Fibroblast of villous mesenchyme (primary cell): ENCODE results near the gene NBPF1. TPM values are rescaled to one million over a fixed set of nuclear protein-coding genes. Genes with fewer than 3 reads are reported as not detected.
"Not testable (repeated sequence)": the region's sequence is repeated elsewhere in the genome, so short reads cannot be mapped to it uniquely, and the experiment has no call there.

Source experiments
- DNase-seq: peaks from one replicate; pipeline ENCODE4 v3.0.0-alpha.2; 2010; ENCODE audit warnings: low read depth
- H3K4me3 ChIP-seq: 2 replicates; pipeline ENCODE4 v1.5.1; 2011; ENCODE audit warnings: low read depth, mild to moderate bottlenecking, low read length
- CTCF ChIP-seq: IDR thresholded peaks from 2 replicates; pipeline ENCODE4 v1.5.1; 2012; ENCODE audit warnings: low read depth, mild to moderate bottlenecking, low read length; ENCODE audit not compliant: insufficient read depth
- total RNA-seq: library from RNA; depleted of rRNA; stranded (reverse); fragments of >200 nt; gene quantifications from 2 replicates; pipeline ENCODE4 v1.2.3, GENCODE V29; 2012

NBPF1 gene
- total RNA-seq, 1 donor = 52.2 TPM

GRCh38 chr1:16532235-16532991 lies 81.0 kb downstream of the NBPF1 start:
- H3K4me3 ChIP-seq, DNase-seq: not testable (repeated sequence)
- TF ChIP-seq CTCF = peak; percentile 18

- H3K4me3 ChIP-seq, DNase-seq: not testable (repeated sequence)
These were observed 85.0 kb downstream of the NBPF1 start for GRCh38 chr1:16528338-16528737.

- not testable (repeated sequence) for DNase-seq, H3K4me3 ChIP-seq
These were observed 87.6 kb downstream of the NBPF1 start for GRCh38 chr1:16525769-16526168.

DNA sequence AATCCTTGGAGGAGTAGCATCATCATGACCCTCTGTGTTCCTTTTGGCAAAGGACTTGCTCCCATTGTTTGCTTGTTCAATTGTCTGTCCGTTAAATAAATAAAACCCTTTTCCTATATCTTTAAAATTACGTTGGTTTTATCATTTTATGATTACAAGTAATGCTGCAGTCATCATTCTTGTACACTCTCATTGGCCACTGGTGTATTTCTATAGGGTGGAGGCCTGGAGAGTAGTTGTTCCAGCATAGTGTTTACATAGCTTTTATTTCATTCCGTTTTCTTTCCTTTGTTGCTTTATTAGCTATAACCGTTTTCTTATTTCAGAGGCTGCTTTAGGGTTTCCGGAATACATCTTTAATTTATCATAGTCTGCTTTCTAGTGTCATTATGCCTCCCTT lies 91.7 kb downstream of the NBPF1 start:
- not testable (repeated sequence) for H3K4me3 ChIP-seq

DNA sequence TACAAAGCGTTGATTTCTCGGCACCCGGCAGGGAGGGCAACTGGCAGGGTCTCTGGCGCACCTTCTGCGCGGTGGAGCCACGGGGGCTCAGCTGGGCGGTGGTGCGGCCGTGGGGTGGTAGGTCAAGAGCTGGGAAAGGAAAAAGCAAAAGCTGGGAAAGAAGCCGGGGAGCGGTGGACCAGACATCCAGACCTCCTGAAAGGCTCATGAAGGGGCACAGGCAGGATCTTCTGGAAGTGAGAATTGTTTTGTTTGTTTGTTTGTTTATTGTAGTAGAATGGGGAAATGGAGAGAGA lies 92.1 kb downstream of the NBPF1 start:
- DNase-seq = no peak
- H3K4me3 ChIP-seq = peak overlapping the region; percentile 46
- no peak for TF ChIP-seq CTCF

More for the DNA sequence above, 91.7 kb downstream of the NBPF1 start:
- DNase-seq = not testable (repeated sequence)

- DNase-seq = peak; percentile 27
- H3K4me3 ChIP-seq = peak overlapping the region; percentile 46
These were observed 92.7 kb downstream of the NBPF1 start for GRCh38 chr1:16520435-16521287.

- not testable (repeated sequence) for H3K4me3 ChIP-seq
- peak; percentile 84 for DNase-seq
These were observed 94.0 kb downstream of the NBPF1 start for GRCh38 chr1:16519255-16519951.

DNA sequence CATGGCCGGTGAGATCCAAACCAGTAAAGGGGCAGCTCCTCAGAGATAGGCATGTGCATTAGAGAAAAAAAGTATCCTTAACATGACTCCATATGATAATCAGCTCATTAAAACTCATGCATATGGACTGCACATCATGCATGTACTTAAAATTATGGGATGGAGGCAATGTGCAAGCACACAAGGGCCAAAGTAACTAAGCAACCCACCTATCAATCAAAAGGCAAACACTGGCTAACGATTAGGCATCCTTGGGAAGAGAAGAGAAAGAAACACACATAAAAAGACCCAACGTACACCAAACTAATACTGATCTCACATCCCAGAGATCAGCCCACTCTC lies 94.5 kb downstream of the NBPF1 start:
- not testable (repeated sequence) for H3K4me3 ChIP-seq, DNase-seq

- DNase-seq, H3K4me3 ChIP-seq: not testable (repeated sequence)
These were observed 96.5 kb downstream of the NBPF1 start for GRCh38 chr1:16516694-16517410.

- H3K4me3 ChIP-seq = peak within 1 kb of the TSS; percentile 36
- peak; percentile 88 for DNase-seq
These were observed 99.0 kb downstream of the NBPF1 start, which contains the start of gene RNU1-1 for GRCh38 chr1:16514107-16515055. TSS of gene RNU1-1 (minus strand) at chr1:16514285.

DNA sequence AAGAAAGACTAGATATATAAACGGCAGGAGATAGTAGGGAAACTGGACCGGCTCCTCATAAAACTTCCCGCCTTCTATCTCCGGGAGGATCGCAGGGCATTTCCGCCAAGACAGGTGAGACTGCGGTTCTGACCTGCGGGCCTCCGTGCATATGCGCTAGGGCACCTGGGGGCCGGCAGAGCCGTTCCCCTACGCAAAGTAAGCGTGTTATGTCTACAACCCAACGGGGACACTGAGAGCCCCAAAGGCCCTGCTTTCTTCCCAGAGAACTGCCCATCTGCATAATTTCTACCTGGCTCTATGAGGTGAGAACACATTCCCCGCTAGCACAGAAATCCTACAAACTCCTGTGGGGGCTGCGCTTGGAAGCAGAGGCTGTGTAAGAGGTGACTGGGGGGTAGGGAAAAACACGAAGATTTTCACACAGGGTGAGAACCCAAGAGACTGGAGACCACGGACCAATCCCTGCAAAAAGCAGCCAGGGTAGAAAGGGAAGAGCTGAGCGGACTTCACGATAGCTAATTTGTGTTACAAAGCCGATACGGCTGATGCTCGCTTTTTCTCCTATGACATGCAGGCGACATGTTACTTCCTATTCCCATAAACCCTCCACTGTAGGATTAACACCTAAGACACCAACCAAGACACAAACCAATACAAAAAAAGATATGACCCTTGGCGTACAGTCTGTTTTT lies 99.8 kb downstream of the NBPF1 start:
- peak overlapping the region; percentile 34 for H3K4me3 ChIP-seq
- peak; percentile 98 for DNase-seq

DNA sequence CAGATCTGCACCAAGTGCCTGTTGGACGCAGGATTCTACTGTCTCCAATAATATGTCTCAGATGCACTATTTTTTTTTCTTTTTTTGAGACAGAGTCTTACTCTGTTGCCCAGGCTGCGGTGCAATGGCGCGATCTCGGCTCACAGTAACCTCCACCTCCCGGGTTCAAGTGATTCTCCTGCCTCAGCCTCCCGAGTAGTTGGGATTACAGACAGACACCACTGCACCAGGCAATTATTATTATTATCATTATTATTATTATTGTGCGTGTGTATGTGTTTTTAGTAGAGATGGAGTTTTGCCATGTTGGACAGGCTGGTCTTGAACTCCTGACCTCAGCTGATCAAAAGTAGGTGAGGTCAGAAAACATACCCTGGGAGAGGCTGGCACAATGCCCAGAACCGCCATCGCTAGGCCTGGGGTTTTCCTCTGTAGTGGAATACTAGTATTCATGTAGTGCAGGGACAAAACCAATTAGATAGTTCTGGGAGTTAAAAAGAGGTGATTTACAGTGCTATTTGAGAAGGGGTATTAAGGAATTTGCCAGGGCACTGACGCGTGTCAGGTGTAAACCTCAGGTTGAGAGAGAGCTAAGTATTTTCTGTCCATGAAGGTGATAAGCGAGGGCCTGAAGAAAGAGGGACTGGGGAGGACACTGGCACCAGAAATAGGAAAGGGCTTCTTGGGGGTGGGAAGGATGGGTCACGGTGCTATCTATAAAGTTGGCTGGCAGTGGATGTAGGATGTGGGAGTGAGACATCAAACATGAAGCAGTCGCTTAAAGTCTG lies 100.5 kb downstream of the NBPF1 start:
- not testable (repeated sequence) for H3K4me3 ChIP-seq

More for the DNA sequence above, 100.5 kb downstream of the NBPF1 start:
- DNase-seq = not testable (repeated sequence)
